HCT116 (cell line): ENCODE measurements around the gene TMEM271. TPM values are rescaled to one million over a fixed set of nuclear protein-coding genes. Genes with fewer than 3 reads are reported as not detected.

Source experiments
- ATAC-seq: fragments of 200-7000 bp; cut with Tn5 transposase; 2 replicates; pipeline ENCODE4 v1.9.1; 2020; ENCODE audit warnings: mild to moderate bottlenecking, moderate library complexity
- BruUV-seq: library from RNA; stranded (reverse); fragments of 400-500 nt; replicated peaks from 2 replicates; lab custom pipeline; 2021; lab: Mats Ljungman, UMichigan
- CTCF ChIA-PET: fragments of 300-600 bp; sonication (Branson Sonifier 250); formaldehyde crosslinking; loops from one replicate; lab custom pipeline; 2021; ENCODE audit warnings: antibody characterized with exemption; lab: Charles Lee
- POLR2A ChIA-PET: fragments of 300-600, 350-600 bp; sonication (Branson Sonifier 250); formaldehyde crosslinking; loops from one replicate; lab custom pipeline; 2021; ENCODE audit warnings: antibody characterized with exemption; lab: Charles Lee
- RAD21 ChIA-PET, 2 experiments: fragments of 300-600 bp; sonication (Branson Sonifier 250); formaldehyde crosslinking; loops; one replicate each; lab custom pipeline; 2023; ENCODE audit warnings: low total read pairs in 2 of 2; ENCODE audit not compliant: uncharacterized antibody in 2 of 2, unreplicated experiment in 2 of 2, low non-redundant PET in 1 of 2; lab: Charles Lee
- DNase-seq: peaks from one replicate; pipeline ENCODE4 v3.0.0-alpha.2; 2010; ENCODE audit warnings: low read depth, low spot score
- H2AFZ ChIP-seq: fragments of 200-600 bp; shearing (Covaris generic), sonication (generic); 2 replicates; pipeline ENCODE4 v1.6.1; 2017; ENCODE audit warnings: low read depth, mixed run types, mixed read lengths, antibody characterized with exemption, low read length; ENCODE audit not compliant: poor library complexity, severe bottlenecking
- H3K27ac ChIP-seq: 2 replicates; pipeline ENCODE4 v1.5.1; 2012; ENCODE audit warnings: low read depth, low read length
- H3K27me3 ChIP-seq: fragments of 200-600 bp; sonication (generic); 2 replicates; pipeline ENCODE4 v1.6.1; 2016; ENCODE audit warnings: mixed run types, low read length, mixed read lengths; ENCODE audit not compliant: insufficient read depth
- H3K36me3 ChIP-seq, 2 experiments: fragments of 200-500 bp in 1 of 2; fragments of 200-600 bp in 1 of 2; sonication (Bioruptor generic) in 1 of 2; sonication (generic) in 1 of 2; 2 replicates each; pipeline versions ENCODE4 v1.5.1 to v1.6.1; 2014 to 2016; ENCODE audit warnings: low read length in 2 of 2, inconsistent platforms in 1 of 2, mixed read lengths in 1 of 2, mixed run types in 1 of 2; ENCODE audit not compliant: insufficient read depth in 2 of 2, control insufficient read depth in 1 of 2
- H3K4me1 ChIP-seq, 2 experiments: fragments of 200-600 bp in 1 of 2; sonication (generic) in 1 of 2; 2 replicates each; pipeline versions ENCODE4 v1.5.1 to v1.6.1; 2012 to 2017; ENCODE audit warnings: low read length in 2 of 2, inconsistent platforms in 1 of 2, mild to moderate bottlenecking in 1 of 2, mixed read lengths in 1 of 2, mixed run types in 1 of 2, moderate library complexity in 1 of 2; ENCODE audit not compliant: insufficient read depth in 2 of 2, control insufficient read depth in 1 of 2
- H3K4me2 ChIP-seq: fragments of 200-600 bp; sonication (generic); 2 replicates; pipeline ENCODE4 v1.6.1; 2017; ENCODE audit warnings: mixed run types, low read length, mixed read lengths
- H3K4me3 ChIP-seq, 2 experiments: fragments of 200-600 bp in 1 of 2; sonication (generic) in 1 of 2; replicated peaks in 1 of 2; 2 replicates each; pipeline ENCODE4 v1.5.1; 2011 to 2016; ENCODE audit warnings: low read length in 2 of 2, control low read depth in 1 of 2, low read depth in 1 of 2, mild to moderate bottlenecking in 1 of 2, mixed read lengths in 1 of 2, mixed run types in 1 of 2
- H3K79me2 ChIP-seq: fragments of 200-600 bp; sonication (generic); 2 replicates; pipeline ENCODE4 v1.6.1; 2017; ENCODE audit warnings: mild to moderate bottlenecking, mixed run types, low read length, moderate library complexity, mixed read lengths; ENCODE audit not compliant: insufficient read depth
- H3K9ac ChIP-seq: fragments of 200-600 bp; sonication (generic); 2 replicates; pipeline ENCODE4 v1.6.1; 2016; ENCODE audit warnings: low read length, mixed read lengths
- H3K9me2 ChIP-seq: fragments of 200-600 bp; sonication (generic), shearing (Covaris generic); 2 replicates; pipeline ENCODE4 v1.6.1; 2017; ENCODE audit warnings: mixed run types, mild to moderate bottlenecking, moderate library complexity; ENCODE audit not compliant: insufficient read depth
- H3K9me3 ChIP-seq, 2 experiments: fragments of 200-500 bp in 1 of 2; fragments of 200-600 bp in 1 of 2; sonication (Bioruptor generic) in 1 of 2; sonication (generic) in 1 of 2; 2 replicates each; pipeline ENCODE4 v1.6.1; 2014 to 2017; ENCODE audit warnings: low read length in 2 of 2, mixed read lengths in 2 of 2, inconsistent platforms in 1 of 2, low read depth in 1 of 2, mild to moderate bottlenecking in 1 of 2, mixed run types in 1 of 2, moderate library complexity in 1 of 2; ENCODE audit not compliant: control insufficient read depth in 1 of 2, insufficient read depth in 1 of 2
- H4K20me1 ChIP-seq: fragments of 200-600 bp; sonication (generic), shearing (Covaris generic); 2 replicates; pipeline ENCODE4 v1.6.1; 2017; ENCODE audit warnings: mixed run types, mild to moderate bottlenecking, moderate library complexity; ENCODE audit not compliant: insufficient read depth
- CBX3 ChIP-seq: IDR thresholded peaks from 2 replicates; pipeline ENCODE4 v1.6.1; 2012; ENCODE audit warnings: low read depth
- CTCF ChIP-seq, 3 experiments: fragments of 200-600 bp in 1 of 3; sonication (generic) in 1 of 3; IDR thresholded peaks in 2 of 3; conservative IDR thresholded peaks in 1 of 3; 2 replicates each; pipeline ENCODE4 v1.5.1; 2012 to 2017; ENCODE audit warnings: low read depth in 2 of 3, low read length in 2 of 3, antibody characterized with exemption in 1 of 3, borderline replicate concordance in 1 of 3, control low read depth in 1 of 3, mild to moderate bottlenecking in 1 of 3, mixed read lengths in 1 of 3, mixed run types in 1 of 3, moderate library complexity in 1 of 3; ENCODE audit not compliant: insufficient read depth in 1 of 3
- EGR1 ChIP-seq: IDR thresholded peaks from 2 replicates; pipeline ENCODE4 v1.6.1; 2012; ENCODE audit warnings: low read depth
- ELF1 ChIP-seq: IDR thresholded peaks from 2 replicates; pipeline ENCODE4 v1.6.1; 2012; ENCODE audit warnings: low read depth, borderline replicate concordance
- EZH2phosphoT487 ChIP-seq: fragments of 200-600 bp; IDR thresholded peaks from 2 replicates; pipeline ENCODE4 v1.6.1; 2018; ENCODE audit warnings: antibody characterized with exemption, borderline replicate concordance
- RAD21 ChIP-seq: IDR thresholded peaks from 2 replicates; pipeline ENCODE4 v1.6.1; 2012; ENCODE audit warnings: low read depth, mild to moderate bottlenecking
- ZNF274 ChIP-seq: fragments of 200-500 bp; sonication (Bioruptor generic); IDR thresholded peaks from 2 replicates; pipeline ENCODE4 v1.6.1; 2014; ENCODE audit warnings: mild to moderate bottlenecking, low read depth, low read length, inconsistent platforms
- intact Hi-C: fragments of 100-400 bp; cut with micrococcal nuclease; formaldehyde crosslinking; loops from 2 replicates; pipeline ENCODE4 v1.10.0; 2022
- total RNA-seq: library from RNA; stranded (reverse); gene quantifications from one replicate; pipeline ENCODE4 v1.2.1, GENCODE V29; 2021; ENCODE audit not compliant: unreplicated experiment
- TF ChIP-seq, protein P1 (sequence below): IDR thresholded peaks from 2 replicates; pipeline ENCODE4 v1.6.1; 2011; ENCODE audit warnings: mild to moderate bottlenecking, low read length, moderate library complexity; ENCODE audit not compliant: insufficient replicate concordance; ENCODE audit errors: extremely low read depth
- TF ChIP-seq, protein P2 (sequence below): IDR thresholded peaks from 2 replicates; pipeline ENCODE4 v1.6.1; 2012
- TF ChIP-seq, protein P3 (sequence below): IDR thresholded peaks from 2 replicates; pipeline ENCODE4 v1.6.1; 2012

The TMEM271 gene
- total RNA-seq, 1 experiment from 2014 or later: not detected

GRCh38 chr4:620201-620600, 44.1 kb upstream of the TMEM271 start:
- Histone ChIP-seq H3K9me2 (no peaks in the 10 kb centered on the region), H3K9me3 (no peaks in the 10 kb centered on the region), H3K4me2 (no peak overlapping the region), H3K27me3 (no peaks in the 10 kb centered on the region), H4K20me1 (no peaks in the 10 kb centered on the region), H3K9ac (no peak overlapping the region), H2AFZ (no peak overlapping the region), H3K36me3 (no peaks in the 10 kb centered on the region), H3K4me3 (no peak overlapping the region), H3K4me1 (peaks cover 0 to 9% of the 10 kb centered on the region in 2 experiments; a peak in 2 of 4 replicates), H3K79me2 (no peaks in the 10 kb centered on the region), H3K27ac (no peak overlapping the region)
- ChIA-PET CTCF (no interaction called here), POLR2A (no interaction called here), RAD21 (no interaction called here)
- TF ChIP-seq, protein P1, sequence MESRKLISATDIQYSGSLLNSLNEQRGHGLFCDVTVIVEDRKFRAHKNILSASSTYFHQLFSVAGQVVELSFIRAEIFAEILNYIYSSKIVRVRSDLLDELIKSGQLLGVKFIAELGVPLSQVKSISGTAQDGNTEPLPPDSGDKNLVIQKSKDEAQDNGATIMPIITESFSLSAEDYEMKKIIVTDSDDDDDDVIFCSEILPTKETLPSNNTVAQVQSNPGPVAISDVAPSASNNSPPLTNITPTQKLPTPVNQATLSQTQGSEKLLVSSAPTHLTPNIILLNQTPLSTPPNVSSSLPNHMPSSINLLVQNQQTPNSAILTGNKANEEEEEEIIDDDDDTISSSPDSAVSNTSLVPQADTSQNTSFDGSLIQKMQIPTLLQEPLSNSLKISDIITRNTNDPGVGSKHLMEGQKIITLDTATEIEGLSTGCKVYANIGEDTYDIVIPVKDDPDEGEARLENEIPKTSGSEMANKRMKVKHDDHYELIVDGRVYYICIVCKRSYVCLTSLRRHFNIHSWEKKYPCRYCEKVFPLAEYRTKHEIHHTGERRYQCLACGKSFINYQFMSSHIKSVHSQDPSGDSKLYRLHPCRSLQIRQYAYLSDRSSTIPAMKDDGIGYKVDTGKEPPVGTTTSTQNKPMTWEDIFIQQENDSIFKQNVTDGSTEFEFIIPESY: no peak
- TF ChIP-seq CTCF (IDR thresholded peaks at IDR 0.05 in 2 of 3, conservative IDR thresholded peaks at IDR 0.05 in 1 of 3; ENCODE audit: borderline replicate concordance in 1 of 3, insufficient read depth in 1 of 3, low read depth in 2 of 3, low read length in 2 of 3) (no peak), EZH2phosphoT487 (no peak), RAD21 (no peak), ZNF274 (no peak), EGR1 (no peak), ELF1 (no peak), CBX3 (no peak)
- TF ChIP-seq, protein P2, sequence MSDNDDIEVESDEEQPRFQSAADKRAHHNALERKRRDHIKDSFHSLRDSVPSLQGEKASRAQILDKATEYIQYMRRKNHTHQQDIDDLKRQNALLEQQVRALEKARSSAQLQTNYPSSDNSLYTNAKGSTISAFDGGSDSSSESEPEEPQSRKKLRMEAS: no peak
- TF ChIP-seq, protein P3, sequence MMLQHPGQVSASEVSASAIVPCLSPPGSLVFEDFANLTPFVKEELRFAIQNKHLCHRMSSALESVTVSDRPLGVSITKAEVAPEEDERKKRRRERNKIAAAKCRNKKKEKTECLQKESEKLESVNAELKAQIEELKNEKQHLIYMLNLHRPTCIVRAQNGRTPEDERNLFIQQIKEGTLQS: no peak
- DNase-seq (no peak), ATAC-seq (no peak)
- no TSS peak for BruUV-seq
- intact Hi-C loops: no loop called here
